ENCODE data around the gene GNAI1. TPM values are rescaled to one million over a fixed set of nuclear protein-coding genes. Genes with fewer than 3 reads are reported as not detected.
A peak's percentile ranks its signal among the peaks of the same experiment; 100 is the strongest.

The GNAI1 gene
- total and polyA plus RNA-seq, 2 of the 13 experiments (the other 11 are each of a cell fraction or from before 2014, with no cell fraction given) = 3.5 to 5.7 TPM

GRCh38 chr7:80134115-80134535, 506 bp upstream of the GNAI1 start (continued):
- TF ChIP-seq CREM (IDR thresholded peaks at IDR 0.05) (no peak), CREM (CRISPR knock-in tag; IDR thresholded peaks at IDR 0.05) (no peak), ZNF296 (CRISPR knock-in tag; conservative IDR thresholded peaks at IDR 0.05) (no peak), BATF2 (CRISPR knock-in tag; IDR thresholded peaks at IDR 0.05) (no peak), ZNF331 (CRISPR knock-in tag; IDR thresholded peaks at IDR 0.05) (no peak), HMGA1 (CRISPR knock-in tag; conservative IDR thresholded peaks at IDR 0.05) (no peak)

- CTCF ChIA-PET (ENCODE audit: low intra/inter-chr PET ratio, low total read pairs) = interaction anchor here (0.9 to 2.9 kb wide), 4 partner anchors 76 to 317 kb away, joined by 3 to 15 read pairs (median 4); no protein-coding TSS in a partner anchor
- BruUV-seq (replicated peaks) = no TSS peak
- H3K4me1 ChIP-seq (ENCODE audit: insufficient read depth, low read length) = peaks cover 33% of the 10 kb centered on the region
- peak overlapping the region; percentile 82 to 91 (median 89) for H3K4me3 ChIP-seq (replicated peaks in 1 of 3; ENCODE audit: insufficient read depth in 1 of 3, low read depth in 2 of 3, low read length in 3 of 3)
- no peaks in the 10 kb centered on the region; a peak in 1 of 5 replicates for H3K27me3 ChIP-seq (ENCODE audit: control insufficient read depth in 1 of 2, insufficient read depth in 2 of 2, low read length in 2 of 2)
- H3K27ac ChIP-seq (ENCODE audit: extremely low read length, insufficient read depth, low read length) = peak overlapping the region; percentile 43
- in situ Hi-C loops (cut with HindIII; ENCODE audit: extremely low pct_ligation_motif_present, low pct_unique_long_range_greater_than_20kb) = loop anchor here (10.0 kb wide), 1 partner anchor 149 kb away; no protein-coding TSS in a partner anchor
- H3K9ac ChIP-seq (ENCODE audit: insufficient read depth, low read depth, low read length) = peak overlapping the region; percentile 72
- FAIRE-seq = peak; percentile 8
- no peaks in the 10 kb centered on the region for H3K36me3 ChIP-seq (replicated peaks in 1 of 2; ENCODE audit: control insufficient read depth in 1 of 2, insufficient read depth in 2 of 2, low read length in 2 of 2)
- intact Hi-C loops (cut with micrococcal nuclease; ENCODE audit: unreplicated experiment) = loop anchor here (5.0 to 10.0 kb wide), 4 partner anchors 47 to 519 kb away; no protein-coding TSS in a partner anchor
- peak; percentile 68 for ATAC-seq
- no peak for DNase-seq (ENCODE audit: low spot score)
- no peaks in the 10 kb centered on the region for H3K9me3 ChIP-seq (ENCODE audit: low read length)
- H2AFZ ChIP-seq (ENCODE audit: low read length) = peak overlapping the region; percentile 86
- H4K20me1 ChIP-seq (ENCODE audit: insufficient read depth, low read length) = peaks cover 3% of the 10 kb centered on the region; the same call in 1 of the 2 replicates
- POLR2A ChIA-PET = interaction anchor here (0.6 kb wide), 1 partner anchor 183 kb away, joined by 3 read pairs; no protein-coding TSS in a partner anchor
- WGBS (ENCODE audit: low lambda C conversion rate) = 0% methylated on average over 11 of the region's 58 CpGs
- peak overlapping the region; percentile 87 for H3K4me2 ChIP-seq (ENCODE audit: low read depth, low read length)
- H3K79me2 ChIP-seq (ENCODE audit: insufficient read depth, low read length) = peaks cover 2% of the 10 kb centered on the region
- TF ChIP-seq HNRNPLL (IDR thresholded peaks at IDR 0.05; ENCODE audit: low read depth, low read length, poor library complexity, severe bottlenecking) = peak; percentile 35
- peak; percentile 24; the same call in 1 of the 2 replicates for TF ChIP-seq TBX2 (CRISPR knock-in tag; IDR thresholded peaks at IDR 0.05; ENCODE audit: borderline replicate concordance)
- TF ChIP-seq KMT2B (CRISPR knock-in tag; IDR thresholded peaks at IDR 0.05) = no peak
- no peak for TF ChIP-seq ATF6 (CRISPR knock-in tag; conservative IDR thresholded peaks at IDR 0.05)
- no peak for TF ChIP-seq ZNF224 (CRISPR knock-in tag; IDR thresholded peaks at IDR 0.05)
- peak; percentile 49; the same call in 1 of the 2 replicates for TF ChIP-seq ZNF687 (CRISPR knock-in tag; IDR thresholded peaks at IDR 0.05)
- 0 out of 2 replicates have a peak, but pooled peaks have one; percentile 10 for TF ChIP-seq SP4 (CRISPR knock-in tag; IDR thresholded peaks at IDR 0.05)
- no peak for TF ChIP-seq MYPOP (CRISPR knock-in tag; IDR thresholded peaks at IDR 0.05)
These were observed 876 bp downstream of the GNAI1 start for GRCh38 chr7:80135309-80136104.
